Tibial artery (tissue), 4 donors: ENCODE data around the gene OR2T27.
"Not testable (repeated sequence)": the region's sequence is repeated elsewhere in the genome, so short reads cannot be mapped to it uniquely, and the experiment has no call there.

Source experiments
- DNase-seq, 2 donors: peaks; one replicate each; pipeline ENCODE4 v3.0.0-alpha.2; 2019
- H3K27ac ChIP-seq, 2 donors: fragments of 200-600 bp; sonication (generic) in 1 of 2; 1 replicate in 1 of 2; 2 replicates in 1 of 2; pipeline ENCODE4 v1.5.1; 2018 to 2019; ENCODE audit warnings: mild to moderate bottlenecking in 1 of 2
- H3K27me3 ChIP-seq, 2 donors: fragments of 200-600 bp; sonication (generic) in 1 of 2; one replicate each; pipeline versions ENCODE4 v1.5.1 to v1.6.0; 2016 to 2019
- H3K36me3 ChIP-seq, 3 donors: fragments of 200-600 bp; sonication (generic) in 2 of 3; one replicate each; pipeline ENCODE4 v1.5.1; 2016 to 2019; ENCODE audit warnings: mild to moderate bottlenecking in 2 of 3
- H3K4me1 ChIP-seq, 4 donors: fragments of 200-600 bp; sonication (generic) in 2 of 4; 1 replicate in 3 of 4; 2 replicates in 1 of 4; pipeline ENCODE4 v1.5.1; 2016 to 2019
- H3K4me3 ChIP-seq, 2 donors: fragments of 200-600 bp; sonication (generic) in 1 of 2; 1 replicate in 1 of 2; 2 replicates in 1 of 2; pipeline ENCODE4 v1.5.1; 2018 to 2019; ENCODE audit warnings: mild to moderate bottlenecking in 2 of 2
- H3K9me3 ChIP-seq, 3 donors: fragments of 200-600 bp; sonication (generic) in 1 of 3; one replicate each; pipeline ENCODE4 v1.5.1; 2016 to 2019
- CTCF ChIP-seq, 2 experiments: fragments of 200-600 bp in 1 of 2; fragments of 450-650 bp in 1 of 2; IDR thresholded peaks; one replicate each; pipeline ENCODE4 v1.5.1; 2017 to 2019; ENCODE audit warnings: antibody characterized with exemption in 2 of 2, mild to moderate bottlenecking in 1 of 2, moderate library complexity in 1 of 2
- intact Hi-C: fragments of 100-400 bp; cut with DNase I; formaldehyde crosslinking; loops from one replicate; pipeline ENCODE4 v1.15.0; 2023; ENCODE audit warnings: low total_unique reads

OR2T27 gene

GRCh38 chr1:248639652-248640051 is 15.7 kb downstream of the OR2T27 start:
- intact Hi-C loops, H3K36me3 ChIP-seq, DNase-seq: not testable (repeated sequence)

GRCh38 chr1:248636612-248637011 is 18.7 kb downstream of the OR2T27 start:
- H3K27me3 ChIP-seq, H3K4me3 ChIP-seq, intact Hi-C loops, DNase-seq, H3K9me3 ChIP-seq, H3K27ac ChIP-seq, H3K36me3 ChIP-seq, H3K4me1 ChIP-seq: not testable (repeated sequence)

More at GRCh38 chr1:248639652-248640051, 15.7 kb downstream of the OR2T27 start:
- H3K4me3 ChIP-seq, H3K4me1 ChIP-seq, H3K9me3 ChIP-seq, H3K27ac ChIP-seq, H3K27me3 ChIP-seq: not testable (repeated sequence)

GRCh38 chr1:248634991-248635390 is 20.3 kb downstream of the OR2T27 start, which contains the start of gene OR2T11:
Gene OR2T11 (minus strand): TSS chr1:248635091. CDS start chr1:248627128, 7,963 bp downstream.
- DNase-seq, H3K9me3 ChIP-seq, H3K27ac ChIP-seq, intact Hi-C loops, H3K4me3 ChIP-seq, H3K27me3 ChIP-seq, H3K4me1 ChIP-seq, H3K36me3 ChIP-seq: not testable (repeated sequence)

GRCh38 chr1:248631354-248632008 is 23.8 kb downstream of the OR2T27 start:
- no peak for TF ChIP-seq CTCF (IDR thresholded peaks at IDR 0.05)
- intact Hi-C loops = no loop called here

GRCh38 chr1:248630551-248630950 is 24.8 kb downstream of the OR2T27 start:
- no peak for DNase-seq
- intact Hi-C loops = no loop called here
- H3K27ac ChIP-seq = no peak overlapping the region
- no peak for TF ChIP-seq CTCF (IDR thresholded peaks at IDR 0.05)
- no peak overlapping the region for H3K4me3 ChIP-seq
- no peaks in the 10 kb centered on the region for H3K27me3 ChIP-seq
- no peaks in the 10 kb centered on the region for H3K36me3 ChIP-seq
- no peaks in the 10 kb centered on the region for H3K9me3 ChIP-seq
- no peaks in the 10 kb centered on the region for H3K4me1 ChIP-seq

More at GRCh38 chr1:248631354-248632008, 23.8 kb downstream of the OR2T27 start:
- no peaks in the 10 kb centered on the region for H3K9me3 ChIP-seq
- H3K4me3 ChIP-seq = no peak overlapping the region
- DNase-seq = no peak
- H3K27ac ChIP-seq = no peak overlapping the region
- H3K4me1 ChIP-seq = no peaks in the 10 kb centered on the region
- no peaks in the 10 kb centered on the region for H3K27me3 ChIP-seq
- no peaks in the 10 kb centered on the region for H3K36me3 ChIP-seq

GRCh38 chr1:248627971-248628844 is 27.1 kb downstream of the OR2T27 start:
- no peak for TF ChIP-seq CTCF (IDR thresholded peaks at IDR 0.05)
- no peaks in the 10 kb centered on the region for H3K4me1 ChIP-seq

GRCh38 chr1:248625971-248626370 is 29.4 kb downstream of the OR2T27 start:
- Histone ChIP-seq H3K27me3 (no peaks in the 10 kb centered on the region), H3K9me3 (no peaks in the 10 kb centered on the region), H3K27ac (no peak overlapping the region), H3K4me1 (no peaks in the 10 kb centered on the region), H3K36me3 (no peaks in the 10 kb centered on the region), H3K4me3 (no peak overlapping the region)
- TF ChIP-seq CTCF (IDR thresholded peaks at IDR 0.05) = no peak
- intact Hi-C loops = no loop called here
- no peak for DNase-seq

More at GRCh38 chr1:248627971-248628844, 27.1 kb downstream of the OR2T27 start:
- intact Hi-C loops = no loop called here
- Histone ChIP-seq H3K27me3 (no peaks in the 10 kb centered on the region), H3K9me3 (no peaks in the 10 kb centered on the region), H3K4me3 (no peak overlapping the region), H3K27ac (no peak overlapping the region), H3K36me3 (no peaks in the 10 kb centered on the region)
- DNase-seq = no peak
